Activated naive CD4-positive, alpha-beta T cell treated with Interleukin-2 at 50 U/mL for 16 hours (primary cell): ENCODE data around the gene FCHO2.

Experiments used
- DNase-seq: peaks from one replicate; pipeline ENCODE4 v3.0.0-alpha.2; 2020

The FCHO2 gene

GRCh38 chr5:73032635-73033034 is 76.8 kb downstream of the FCHO2 start:
- no peak for DNase-seq

GRCh38 chr5:73037545-73037944 is 81.7 kb downstream of the FCHO2 start:
- no peak for DNase-seq

- DNase-seq: no peak
Measured at GRCh38 chr5:73039082-73039481, 83.2 kb downstream of the FCHO2 start.

GRCh38 chr5:73042993-73043392 is 87.2 kb downstream of the FCHO2 start:
- no peak for DNase-seq

DNA sequence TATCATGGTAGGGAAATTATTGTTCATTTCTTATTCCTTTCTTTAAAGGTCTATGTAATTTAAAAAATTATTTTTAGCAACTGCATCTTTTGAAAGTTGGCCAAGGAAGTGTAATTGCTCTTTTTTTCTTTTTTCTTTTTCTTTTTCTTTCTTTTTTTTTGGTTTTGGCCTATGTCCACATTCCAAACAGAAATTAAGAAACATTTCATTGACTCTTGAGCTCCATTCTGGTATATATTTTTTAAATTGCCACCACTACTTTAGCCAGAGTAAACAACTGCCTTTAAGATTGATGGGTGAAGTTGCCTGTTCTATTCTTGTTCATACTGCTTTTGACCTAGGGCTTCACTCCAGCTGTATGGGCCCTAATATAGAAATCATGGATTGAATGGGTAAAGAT is 88.7 kb downstream of the FCHO2 start:
- DNase-seq: no peak

DNA sequence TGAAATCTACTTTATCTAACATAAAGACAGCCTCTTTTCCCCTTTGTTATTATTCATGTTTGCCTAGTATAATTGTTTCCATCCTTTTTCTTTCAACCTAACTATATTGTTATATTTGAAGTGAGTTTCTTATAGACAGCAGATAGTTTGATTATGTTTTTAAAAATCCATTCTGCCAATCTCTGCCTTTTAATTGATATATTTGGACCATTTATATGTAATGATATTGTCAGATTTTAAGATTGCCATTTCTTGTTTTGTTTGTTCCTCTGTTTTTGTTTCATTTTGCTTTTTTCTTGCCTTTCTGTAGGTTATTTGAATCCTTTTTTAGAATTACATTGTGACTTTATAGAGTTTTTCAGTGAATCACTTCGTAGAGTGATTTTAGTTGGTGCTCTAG is 89.8 kb downstream of the FCHO2 start:
- DNase-seq: no peak

GRCh38 chr5:73061593-73061992 is 105.8 kb downstream of the FCHO2 start:
- no peak for DNase-seq

GRCh38 chr5:73066466-73066865 is 110.6 kb downstream of the FCHO2 start:
- DNase-seq: no peak

- no peak for DNase-seq
Measured at GRCh38 chr5:73067213-73067612, 111.4 kb downstream of the FCHO2 start.

DNA sequence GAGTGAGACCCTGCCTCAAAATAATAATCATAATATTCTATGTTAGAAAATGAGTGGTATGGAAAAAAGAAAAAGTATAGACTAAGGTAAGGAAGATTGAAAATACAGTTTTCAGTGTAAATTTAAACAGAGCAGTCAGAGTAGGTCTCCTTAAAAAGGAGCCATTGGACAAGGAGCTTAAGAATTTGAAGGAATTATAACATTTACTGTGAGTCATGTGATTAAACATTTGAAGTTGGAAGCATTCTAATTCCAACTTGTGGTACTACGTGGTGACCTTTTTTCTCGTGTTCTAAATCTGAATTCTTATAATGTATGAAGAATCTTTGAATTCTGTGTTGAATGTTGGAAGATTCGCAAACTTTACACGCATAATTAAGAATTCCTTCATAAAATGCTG is 125.3 kb downstream of the FCHO2 start:
- DNase-seq: no peak

- DNase-seq: no peak
Measured at GRCh38 chr5:73088026-73088425, 132.2 kb downstream of the FCHO2 start.

DNA sequence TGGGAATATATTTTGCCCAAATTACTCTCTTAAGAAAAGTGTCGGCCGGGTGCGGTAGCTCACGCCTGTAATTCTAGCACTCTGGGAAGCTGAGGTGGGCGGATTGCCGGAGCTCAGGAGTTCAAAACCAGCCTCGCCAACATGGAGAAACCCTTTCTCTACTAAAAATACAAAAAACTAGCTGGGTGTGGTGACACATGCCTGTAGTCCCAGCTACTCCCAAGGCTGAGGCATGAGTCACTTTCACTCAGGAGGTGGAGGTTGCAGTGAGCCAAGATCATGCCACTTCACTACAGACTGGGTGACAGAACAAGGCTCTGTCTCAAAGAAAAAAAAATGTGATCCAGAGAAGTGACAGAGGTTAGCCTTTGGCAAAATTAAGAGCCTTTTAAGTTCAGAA is 138.1 kb downstream of the FCHO2 start:
- DNase-seq: no peak

DNA sequence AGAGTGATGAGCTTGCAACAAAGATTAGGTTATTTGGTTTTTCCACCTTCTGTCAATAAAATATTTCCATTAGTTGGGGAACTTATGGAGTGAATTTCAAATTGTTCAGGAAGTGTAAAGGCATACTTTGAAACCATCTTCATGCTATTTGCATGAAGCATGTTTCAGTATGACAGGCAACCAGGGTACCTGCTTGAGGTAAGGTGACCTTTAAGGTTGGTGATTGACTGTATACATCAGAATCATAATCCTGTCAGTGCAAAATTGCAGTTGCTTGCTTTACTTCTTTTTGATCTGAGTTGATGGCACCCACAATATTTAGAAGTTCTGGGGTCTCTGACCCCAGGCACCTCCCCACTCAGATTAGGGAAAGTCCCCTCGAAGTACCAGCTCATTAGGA is 138.6 kb downstream of the FCHO2 start:
- DNase-seq: no peak

DNA sequence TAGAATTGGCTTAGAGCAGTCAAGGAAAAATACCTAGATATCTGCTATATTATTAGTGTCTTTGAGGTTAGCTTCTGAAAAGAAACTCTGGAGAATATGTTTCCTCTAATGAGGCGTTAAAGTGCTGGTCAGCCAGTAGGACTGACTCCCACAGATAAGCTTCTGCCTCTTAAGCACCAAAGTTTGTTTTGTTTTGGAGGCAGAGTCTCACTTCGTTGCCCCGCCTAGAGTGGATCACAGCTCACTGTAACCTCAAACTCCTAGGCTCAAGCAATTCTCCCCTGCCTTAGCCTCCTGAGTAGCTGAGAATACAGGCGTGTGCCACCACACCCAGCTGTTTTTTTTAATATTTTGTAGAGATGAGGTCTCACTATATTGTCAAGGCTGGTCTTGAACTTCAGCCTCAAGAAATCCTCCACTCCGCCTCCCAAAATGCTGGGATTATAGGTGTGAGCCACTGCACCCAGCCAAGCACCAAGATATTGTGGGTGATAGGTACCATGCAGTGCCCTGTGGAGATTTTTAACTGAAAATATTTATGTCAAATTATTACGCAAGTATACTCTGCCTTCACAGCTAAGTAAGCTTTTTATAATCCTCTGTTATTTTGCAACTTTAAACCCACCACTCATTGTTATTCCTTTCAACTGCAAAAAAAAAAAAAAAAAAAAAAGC is 139.9 kb downstream of the FCHO2 start:
- no peak for DNase-seq

GRCh38 chr5:73096239-73096575 is 140.4 kb downstream of the FCHO2 start:
- no peak for DNase-seq

DNA sequence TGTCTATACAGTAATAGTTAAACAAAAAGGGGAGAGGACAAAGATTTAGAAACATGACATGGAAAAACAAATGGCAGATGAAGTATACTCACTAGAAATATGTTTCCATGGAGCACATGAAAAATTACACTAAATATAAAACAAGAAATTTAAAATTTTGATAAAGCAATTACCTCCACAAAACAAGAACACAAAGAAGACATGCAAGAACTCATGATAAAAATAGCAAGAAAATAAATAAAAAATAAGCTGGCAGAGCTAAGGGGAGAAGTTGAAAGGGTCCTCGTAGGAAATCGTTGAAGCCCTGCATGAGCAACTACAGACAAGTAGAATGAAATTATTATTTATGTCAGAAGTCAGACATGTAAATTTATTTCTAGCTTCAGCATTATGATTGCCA is 141.9 kb downstream of the FCHO2 start:
- DNase-seq: no peak

DNA sequence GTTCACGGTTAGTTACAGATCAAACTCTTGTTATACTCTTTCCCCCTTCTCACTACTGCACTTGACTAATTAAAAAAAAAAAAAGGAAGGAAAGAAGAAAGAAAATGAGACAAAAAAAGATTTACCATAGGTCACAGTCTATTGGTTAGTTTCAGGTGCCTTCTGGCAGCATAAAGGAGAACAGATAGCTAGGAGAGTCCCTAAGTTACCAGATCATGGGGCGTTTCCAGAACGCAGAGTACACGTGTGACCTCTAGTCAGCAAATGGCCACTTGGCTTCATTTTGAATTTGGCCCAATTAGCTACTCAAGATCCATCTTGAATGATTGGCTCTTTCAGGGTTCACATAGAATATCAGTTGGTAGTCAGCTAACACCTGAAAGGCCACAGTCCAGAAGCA is 144.3 kb downstream of the FCHO2 start:
- no peak for DNase-seq

GRCh38 chr5:73103870-73104299 is 148.0 kb downstream of the FCHO2 start:
- no peak for DNase-seq

DNA sequence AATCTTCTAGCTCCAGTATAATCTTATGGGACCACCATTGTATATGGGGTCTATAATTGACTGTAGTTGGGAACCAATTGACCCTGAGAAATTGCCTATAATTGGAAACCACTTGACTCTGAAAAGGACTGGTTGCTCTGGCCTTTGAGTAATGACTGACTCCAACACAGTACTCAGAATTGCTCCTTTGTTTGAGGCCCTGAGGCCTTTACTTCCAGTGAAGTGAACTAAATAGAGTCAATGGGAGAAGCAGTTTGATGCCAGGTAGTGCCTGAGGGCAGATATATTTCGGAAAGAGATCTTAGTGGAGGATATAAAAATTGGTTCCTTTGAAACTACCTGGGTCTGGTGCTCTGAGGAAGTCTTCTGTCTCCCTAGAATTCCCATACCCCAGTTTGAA is 148.5 kb downstream of the FCHO2 start:
- DNase-seq: no peak

DNA sequence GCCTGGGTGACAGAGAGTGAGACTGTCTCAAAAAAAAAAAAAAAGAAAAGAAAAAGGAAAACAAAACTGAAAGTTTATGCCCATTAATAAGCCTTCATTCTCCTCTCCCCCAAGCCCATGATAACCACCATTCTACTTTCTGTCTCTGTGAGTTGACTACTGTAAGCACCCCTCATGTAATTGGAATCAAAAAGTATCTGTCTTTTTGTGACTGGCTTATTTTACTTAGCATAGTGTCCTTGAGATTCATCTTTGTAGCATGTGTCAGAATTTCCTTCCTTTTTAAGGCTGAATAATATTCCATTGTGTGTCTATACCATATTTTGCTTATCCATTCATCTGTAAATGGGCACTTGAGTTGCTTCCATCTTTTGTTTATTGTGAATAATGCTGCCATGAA is 150.5 kb downstream of the FCHO2 start:
- DNase-seq: no peak

GRCh38 chr5:73110190-73110589 is 154.3 kb downstream of the FCHO2 start:
- DNase-seq: no peak

DNA sequence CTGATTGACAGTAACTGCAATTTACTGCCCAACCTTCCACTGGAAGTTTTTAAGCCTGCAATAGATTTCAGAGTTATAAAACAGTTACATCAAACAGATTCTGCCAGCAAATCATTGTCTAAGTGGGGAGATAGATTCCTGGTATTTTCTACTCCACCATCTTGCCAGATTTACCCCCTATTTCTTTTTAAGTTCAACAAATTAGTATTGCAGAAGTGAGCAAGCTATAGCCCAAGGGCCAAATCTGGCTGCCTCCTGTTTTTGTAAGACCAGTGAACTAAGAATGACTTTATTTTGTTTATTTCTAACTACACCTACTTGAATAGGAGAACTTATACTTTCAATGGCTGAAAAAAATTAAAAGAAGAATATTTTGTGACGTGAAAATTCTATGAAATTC is 155.7 kb downstream of the FCHO2 start:
- DNase-seq: no peak

GRCh38 chr5:73112359-73112758 is 156.5 kb downstream of the FCHO2 start:
- no peak for DNase-seq

DNA sequence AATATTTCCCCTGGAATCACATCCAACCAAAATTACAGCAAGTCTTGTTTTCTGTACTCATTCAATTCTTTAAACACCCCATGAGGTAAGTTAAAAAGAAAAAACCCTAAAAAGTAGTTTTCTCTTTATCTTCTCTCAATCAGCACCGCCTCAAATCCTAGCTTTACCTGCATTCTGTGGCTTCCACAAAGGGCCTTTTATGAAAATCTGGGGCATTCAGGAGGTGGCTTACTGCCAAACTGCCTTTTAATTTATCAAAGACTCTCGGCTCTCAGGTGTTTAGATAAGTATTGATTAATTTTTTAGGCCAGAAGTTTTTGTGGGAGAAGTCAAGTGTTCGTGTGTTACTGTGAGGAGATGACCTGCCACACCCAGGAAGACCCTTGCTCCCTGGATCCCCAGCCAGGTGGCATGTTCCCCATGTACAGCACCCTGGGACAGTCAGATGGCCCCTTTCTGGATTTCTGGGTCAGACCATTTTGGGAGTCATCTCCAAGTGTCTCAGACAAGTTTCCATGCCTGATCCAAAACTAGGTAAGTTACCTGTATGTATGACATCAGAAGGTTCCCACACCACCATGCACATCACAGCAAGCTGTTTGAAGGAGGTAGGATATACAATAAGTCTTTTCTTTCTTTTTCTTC is 158.3 kb downstream of the FCHO2 start:
- DNase-seq: no peak

DNA sequence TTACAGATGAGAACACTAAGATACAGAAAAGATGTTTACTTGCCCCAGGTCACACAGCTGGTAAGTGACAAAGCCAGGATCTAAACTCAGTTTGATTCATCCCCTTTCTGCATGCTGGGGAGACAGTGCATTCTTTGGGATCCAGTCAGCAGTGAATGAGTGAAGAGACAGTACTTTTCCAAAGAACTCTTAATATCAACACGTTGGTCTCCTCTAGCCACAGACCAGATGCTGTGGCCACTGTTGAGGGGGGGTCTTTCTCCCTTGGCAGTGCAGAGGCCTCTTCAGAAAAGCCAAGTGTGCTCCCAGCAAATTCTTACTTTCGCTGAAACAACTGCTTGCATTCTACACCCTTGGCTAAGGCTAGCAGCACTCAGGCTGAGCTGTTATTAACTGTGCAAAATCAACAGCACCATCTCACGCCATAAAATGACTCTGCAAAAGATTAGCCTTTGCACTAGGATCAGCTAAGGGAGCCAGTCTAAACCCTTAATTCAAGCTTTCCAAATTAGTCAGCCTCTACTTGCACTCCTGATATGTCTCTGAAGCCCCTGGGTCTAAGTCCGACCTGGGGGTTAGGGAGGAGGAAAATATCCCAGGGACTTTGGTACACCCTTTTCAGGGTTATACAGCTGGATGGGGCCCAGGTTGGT is 159.7 kb downstream of the FCHO2 start:
- no peak for DNase-seq
